Naive thymus-derived CD4-positive, alpha-beta T cell (primary cell): ENCODE results near the gene SPDYE16. TPM values are rescaled to one million over a fixed set of nuclear protein-coding genes. Genes with fewer than 3 reads are reported as not detected.
"Not testable (repeated sequence)": the region's sequence is repeated elsewhere in the genome, so short reads cannot be mapped to it uniquely, and the experiment has no call there.

Experiments used
- ATAC-seq: fragments of 150-1000 bp; cut with Tn5 transposase; 2 replicates; pipeline ENCODE4 v1.10.0; 2021; ENCODE audit warnings: mild to moderate bottlenecking, moderate library complexity
- CTCF ChIA-PET: fragments of 350-600 bp; sonication (Branson Sonifier 250); formaldehyde crosslinking; loops from one replicate; lab custom pipeline; 2021; ENCODE audit warnings: antibody characterized with exemption; lab: Charles Lee
- POLR2A ChIA-PET: fragments of 350-600 bp; sonication (Branson Sonifier 250); formaldehyde crosslinking; loops from one replicate; lab custom pipeline; 2021; ENCODE audit warnings: antibody characterized with exemption, inconsistent platforms; lab: Charles Lee
- DNase-seq, 9 donors: peaks; one replicate each; pipeline versions ENCODE4 v3.0.0 to v3.0.0-alpha.2; 2020 to 2022; ENCODE audit warnings: mixed read lengths in 1 of 9
- H3K27ac ChIP-seq: one replicate; pipeline ENCODE4 v1.7.0; 2013; ENCODE audit warnings: mild to moderate bottlenecking, low read depth, low read length, moderate library complexity
- H3K27me3 ChIP-seq, 2 donors: one replicate each; pipeline ENCODE4 v1.7.0; 2013; ENCODE audit warnings: low read length in 2 of 2, mild to moderate bottlenecking in 2 of 2, moderate library complexity in 2 of 2; ENCODE audit not compliant: control insufficient read depth in 2 of 2, insufficient read depth in 2 of 2
- H3K36me3 ChIP-seq, 3 experiments: 1 replicate in 2 of 3; 2 replicates in 1 of 3; pipeline ENCODE4 v1.7.0; 2013; ENCODE audit warnings: low read length in 3 of 3, mild to moderate bottlenecking in 3 of 3, moderate library complexity in 1 of 3; ENCODE audit not compliant: insufficient read depth in 3 of 3, control insufficient read depth in 2 of 3
- H3K4me1 ChIP-seq, 2 donors: one replicate each; pipeline ENCODE4 v1.7.0; 2013; ENCODE audit warnings: low read length in 2 of 2, mild to moderate bottlenecking in 2 of 2, moderate library complexity in 1 of 2; ENCODE audit not compliant: control insufficient read depth in 2 of 2, insufficient read depth in 2 of 2
- H3K4me3 ChIP-seq: 2 replicates; pipeline ENCODE4 v1.7.0; 2013; ENCODE audit warnings: mild to moderate bottlenecking, low read length
- H3K9me3 ChIP-seq, 3 experiments: 1 replicate in 2 of 3; 2 replicates in 1 of 3; pipeline ENCODE4 v1.7.0; 2013; ENCODE audit warnings: low read length in 3 of 3; ENCODE audit not compliant: control insufficient read depth in 2 of 3
- H3K27ac Mint-ChIP-seq, 9 donors: one replicate each; pipeline ENCODE4 v1.8.0; 2020 to 2022; ENCODE audit warnings: mixed read lengths in 9 of 9, mild to moderate bottlenecking in 8 of 9, moderate library complexity in 5 of 9, inconsistent platforms in 2 of 9
- H3K27me3 Mint-ChIP-seq, 5 donors: one replicate each; pipeline ENCODE4 v1.8.0; 2021 to 2022; ENCODE audit warnings: mixed read lengths in 5 of 5, mild to moderate bottlenecking in 1 of 5
- H3K36me3 Mint-ChIP-seq, 5 donors: one replicate each; pipeline ENCODE4 v1.8.0; 2020 to 2022; ENCODE audit warnings: mixed read lengths in 5 of 5, mild to moderate bottlenecking in 3 of 5, inconsistent platforms in 1 of 5
- H3K4me1 Mint-ChIP-seq, 7 donors: one replicate each; pipeline ENCODE4 v1.8.0; 2020 to 2022; ENCODE audit warnings: mixed read lengths in 7 of 7, mild to moderate bottlenecking in 3 of 7, inconsistent platforms in 1 of 7
- H3K4me3 Mint-ChIP-seq, 10 donors: one replicate each; pipeline ENCODE4 v1.8.0; 2020 to 2022; ENCODE audit warnings: mild to moderate bottlenecking in 10 of 10, mixed read lengths in 10 of 10, moderate library complexity in 6 of 10, inconsistent platforms in 2 of 10
- H3K9me3 Mint-ChIP-seq, 11 donors: one replicate each; pipeline ENCODE4 v1.8.0; 2020 to 2022; ENCODE audit warnings: mixed read lengths in 11 of 11, mild to moderate bottlenecking in 4 of 11, inconsistent platforms in 1 of 11, moderate library complexity in 1 of 11
- intact Hi-C, 2 donors: fragments of 100-400 bp; cut with micrococcal nuclease; formaldehyde crosslinking; loops; one replicate each; pipeline ENCODE4 v1.15.1; 2023
- polyA plus RNA-seq, 2 donors: library from polyadenylated mRNA; unstranded; fragments of 300-500 nt; fragmentation: Illumina TruSeq; gene quantifications; one replicate each; pipeline ENCODE4 v1.2.3, GENCODE V29; 2021
- total RNA-seq, 6 experiments: library from RNA in 5 of 6; stranded (reverse) in 5 of 6; gene quantifications; 1 replicate in 5 of 6; 2 replicates in 1 of 6; pipeline ENCODE4 v1.2.3 and lab custom pipeline; 2021 to 2026

SPDYE16 gene
- total and polyA plus RNA-seq, 7 experiments from 2014 or later, result 0.10 to 0.88 (median 0.38) TPM

- H3K4me3 ChIP-seq, H3K9me3 Mint-ChIP-seq, H3K4me1 Mint-ChIP-seq, H3K4me1 ChIP-seq, H3K9me3 ChIP-seq, ATAC-seq, H3K36me3 ChIP-seq, H3K4me3 Mint-ChIP-seq, intact Hi-C loops, H3K36me3 Mint-ChIP-seq, CTCF ChIA-PET, H3K27ac Mint-ChIP-seq, H3K27me3 ChIP-seq, DNase-seq, POLR2A ChIA-PET, H3K27me3 Mint-ChIP-seq, H3K27ac ChIP-seq: not testable (repeated sequence)
Observed at GRCh38 chr7:76498583-76499200, 44.4 kb downstream of the SPDYE16 start.

DNA sequence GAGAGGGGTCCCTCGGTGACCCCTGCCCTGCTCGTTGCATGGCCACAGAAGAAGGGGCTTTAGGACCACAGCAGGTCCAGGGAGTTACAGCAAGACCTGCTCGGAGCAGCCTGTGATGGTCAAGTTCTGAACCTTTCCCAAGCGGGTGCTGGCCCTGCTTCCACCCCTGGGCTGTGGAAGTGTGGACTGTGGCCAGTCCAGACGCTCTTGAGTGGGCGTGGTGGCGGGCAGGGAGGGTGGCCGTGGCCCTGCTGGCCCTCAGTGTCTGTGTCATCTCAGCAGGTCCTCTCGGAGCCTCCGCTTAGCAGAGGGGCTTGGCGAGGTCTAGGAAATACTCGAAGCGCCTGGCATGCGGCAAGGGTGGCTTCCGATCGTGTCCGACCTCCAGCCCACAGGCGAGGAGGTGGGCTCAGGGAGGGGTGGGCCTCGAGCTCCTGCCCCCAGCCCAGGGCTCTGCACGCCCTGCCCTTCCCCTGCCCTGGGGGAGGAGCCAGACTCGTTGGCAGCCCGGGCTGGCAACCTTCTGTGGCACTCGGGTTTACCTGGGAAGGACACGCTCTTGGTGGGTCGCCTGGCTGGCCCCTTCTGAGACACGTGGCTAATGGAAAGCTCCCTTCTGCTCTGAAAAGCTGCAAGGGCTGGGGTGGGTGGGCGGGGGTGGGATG is 45.0 kb downstream of the SPDYE16 start:
- H3K4me1 ChIP-seq, H3K27me3 ChIP-seq, intact Hi-C loops, H3K27ac Mint-ChIP-seq, DNase-seq, H3K4me3 ChIP-seq, H3K27ac ChIP-seq, H3K36me3 ChIP-seq, H3K9me3 ChIP-seq, ATAC-seq, H3K36me3 Mint-ChIP-seq, POLR2A ChIA-PET, CTCF ChIA-PET, H3K27me3 Mint-ChIP-seq, H3K9me3 Mint-ChIP-seq, H3K4me1 Mint-ChIP-seq, H3K4me3 Mint-ChIP-seq: not testable (repeated sequence)

- H3K36me3 ChIP-seq, POLR2A ChIA-PET, H3K9me3 Mint-ChIP-seq, H3K4me1 Mint-ChIP-seq, H3K27ac Mint-ChIP-seq, DNase-seq, H3K27me3 ChIP-seq, H3K27ac ChIP-seq, intact Hi-C loops, H3K36me3 Mint-ChIP-seq, H3K4me3 ChIP-seq, H3K4me1 ChIP-seq, CTCF ChIA-PET, ATAC-seq, H3K27me3 Mint-ChIP-seq, H3K9me3 ChIP-seq, H3K4me3 Mint-ChIP-seq: not testable (repeated sequence)
Observed at GRCh38 chr7:76495717-76496116, 47.4 kb downstream of the SPDYE16 start.

- DNase-seq, H3K9me3 ChIP-seq, H3K4me1 ChIP-seq, H3K27ac Mint-ChIP-seq, H3K4me1 Mint-ChIP-seq, intact Hi-C loops, H3K36me3 ChIP-seq, H3K4me3 Mint-ChIP-seq, H3K36me3 Mint-ChIP-seq, H3K27me3 ChIP-seq, ATAC-seq, H3K27me3 Mint-ChIP-seq, H3K27ac ChIP-seq, H3K9me3 Mint-ChIP-seq, POLR2A ChIA-PET, H3K4me3 ChIP-seq, CTCF ChIA-PET: not testable (repeated sequence)
Observed at GRCh38 chr7:76492139-76492538, 51.0 kb downstream of the SPDYE16 start.

DNA sequence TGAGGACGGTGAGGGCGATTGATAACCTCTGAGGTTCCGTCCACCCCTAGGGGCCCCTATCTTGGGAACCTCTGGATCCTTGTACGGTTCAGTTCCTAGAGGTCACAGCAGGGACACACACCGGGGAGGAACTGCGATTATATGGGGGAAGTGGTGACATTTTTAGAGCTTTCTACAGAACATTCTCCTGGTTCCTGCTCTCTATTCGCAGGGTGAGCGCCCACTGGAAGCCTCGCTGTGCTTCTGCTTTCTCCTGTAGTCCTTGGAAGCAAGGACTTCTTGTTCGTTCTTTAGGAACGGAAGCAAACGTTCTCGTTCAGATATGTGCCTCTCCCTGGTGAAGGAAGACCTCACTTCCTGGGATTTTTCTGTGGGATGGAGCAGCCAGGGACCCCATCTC is 55.1 kb downstream of the SPDYE16 start:
- ATAC-seq, intact Hi-C loops, H3K27me3 ChIP-seq, H3K4me1 Mint-ChIP-seq, H3K9me3 ChIP-seq, H3K4me3 Mint-ChIP-seq, H3K4me3 ChIP-seq, H3K27ac ChIP-seq, H3K27me3 Mint-ChIP-seq, H3K9me3 Mint-ChIP-seq, POLR2A ChIA-PET, H3K36me3 Mint-ChIP-seq, DNase-seq, H3K27ac Mint-ChIP-seq, CTCF ChIA-PET, H3K36me3 ChIP-seq, H3K4me1 ChIP-seq: not testable (repeated sequence)

GRCh38 chr7:76486618-76487017 is 56.5 kb downstream of the SPDYE16 start:
- Mint-ChIP-seq H3K4me3 (peak overlapping the region; percentile 57 to 78 (median 66)), H3K27ac (peak overlapping the region; percentile 66 to 94 (median 88))
- intact Hi-C loops, H3K9me3 Mint-ChIP-seq, H3K36me3 ChIP-seq, H3K4me1 Mint-ChIP-seq, H3K27ac ChIP-seq, H3K27me3 ChIP-seq, H3K9me3 ChIP-seq, H3K27me3 Mint-ChIP-seq, H3K4me1 ChIP-seq, H3K4me3 ChIP-seq, H3K36me3 Mint-ChIP-seq, POLR2A ChIA-PET, CTCF ChIA-PET: not testable (repeated sequence)
- peak in 6 of 9 donors; percentile 19 to 51 (median 42) for DNase-seq
- ATAC-seq, result peak; percentile 96
